ENCODE results near the gene TBL1X.
"Not testable (repeated sequence)": the region's sequence is repeated elsewhere in the genome, so short reads cannot be mapped to it uniquely, and the experiment has no call there.

Gene TBL1X

DNA sequence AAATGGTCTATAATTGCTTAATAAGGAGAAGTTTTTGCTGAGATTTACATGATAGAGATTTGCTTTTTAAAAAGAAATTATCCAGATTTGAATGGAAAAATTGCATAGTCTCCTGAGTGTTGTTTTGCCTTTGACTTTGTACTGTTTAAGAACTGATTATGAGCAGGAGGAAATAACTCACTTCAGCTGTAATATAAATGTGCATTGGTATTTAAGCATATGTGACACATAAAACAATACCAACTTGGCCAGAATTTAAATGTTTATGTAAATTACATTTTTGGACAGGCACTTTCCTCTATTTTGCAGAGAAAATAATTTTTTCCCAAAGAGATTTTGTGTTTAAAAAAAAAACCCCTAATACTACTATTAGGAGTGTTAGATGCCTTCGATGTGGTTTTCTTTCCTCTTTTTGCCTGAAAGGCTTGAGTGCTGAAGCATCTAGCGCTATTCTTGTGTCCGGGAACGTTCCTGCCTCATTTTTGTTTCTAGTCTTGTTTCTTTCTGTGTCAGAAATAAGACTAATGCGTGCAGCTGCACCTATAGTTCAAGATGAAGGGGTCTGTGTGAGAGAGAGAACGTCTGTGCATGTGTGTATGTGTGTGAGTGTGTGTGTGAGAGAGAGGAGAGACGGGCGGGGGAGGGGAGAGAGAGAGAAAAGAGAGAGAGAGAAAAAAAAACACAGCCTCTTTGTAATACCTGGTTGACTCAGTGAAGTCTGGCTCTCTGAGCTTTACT is 60.8 kb downstream of the TBL1X start:
- H3K27ac ChIP-seq (ENCODE audit: low read length), result no peak overlapping the region
- no peaks in the 10 kb centered on the region for H3K27me3 ChIP-seq (ENCODE audit: control insufficient read depth, insufficient read depth, low read length)
- H3K4me3 ChIP-seq (ENCODE audit: low read length), result no peak overlapping the region

GRCh38 chrX:9526965-9527364 is 62.1 kb downstream of the TBL1X start:
- H3K27ac ChIP-seq (ENCODE audit: low read length), result no peak overlapping the region
- no peak overlapping the region for H3K4me3 ChIP-seq (ENCODE audit: low read length)
- H3K36me3 ChIP-seq (ENCODE audit: control insufficient read depth, low read depth, low read length), result no peaks in the 10 kb centered on the region
- H3K27me3 ChIP-seq (ENCODE audit: control insufficient read depth, insufficient read depth, low read length), result no peaks in the 10 kb centered on the region
- H3K9me3 ChIP-seq (ENCODE audit: control insufficient read depth, low read depth, low read length), result no peaks in the 10 kb centered on the region
- H3K4me1 ChIP-seq (ENCODE audit: control insufficient read depth, low read depth, low read length), result peaks cover 41% of the 10 kb centered on the region
- no peak overlapping the region for H3K9ac ChIP-seq (ENCODE audit: low read length)

More for the DNA sequence above, 60.8 kb downstream of the TBL1X start:
- Histone ChIP-seq H3K9ac (ENCODE audit: low read length) (no peak overlapping the region), H3K9me3 (ENCODE audit: control insufficient read depth, low read depth, low read length) (no peaks in the 10 kb centered on the region), H3K4me1 (ENCODE audit: control insufficient read depth, low read depth, low read length) (peaks cover 45% of the 10 kb centered on the region), H3K36me3 (ENCODE audit: control insufficient read depth, low read depth, low read length) (no peaks in the 10 kb centered on the region)

GRCh38 chrX:9528498-9528897 is 63.6 kb downstream of the TBL1X start:
- H3K27me3 ChIP-seq (ENCODE audit: control insufficient read depth, insufficient read depth, low read length), result no peaks in the 10 kb centered on the region
- H3K27ac ChIP-seq (ENCODE audit: low read length), result no peak overlapping the region
- no peaks in the 10 kb centered on the region for H3K36me3 ChIP-seq (ENCODE audit: control insufficient read depth, low read depth, low read length)

GRCh38 chrX:9529223-9529622 is 64.4 kb downstream of the TBL1X start:
- Histone ChIP-seq H3K9me3 (ENCODE audit: control insufficient read depth, low read depth, low read length) (no peaks in the 10 kb centered on the region), H3K27ac (ENCODE audit: low read length) (no peak overlapping the region), H3K4me1 (ENCODE audit: control insufficient read depth, low read depth, low read length) (peaks cover 63% of the 10 kb centered on the region), H3K9ac (ENCODE audit: low read length) (no peak overlapping the region), H3K4me3 (ENCODE audit: low read length) (no peak overlapping the region), H3K27me3 (ENCODE audit: control insufficient read depth, insufficient read depth, low read length) (no peaks in the 10 kb centered on the region), H3K36me3 (ENCODE audit: control insufficient read depth, low read depth, low read length) (no peaks in the 10 kb centered on the region)

More at GRCh38 chrX:9528498-9528897, 63.6 kb downstream of the TBL1X start:
- H3K9me3 ChIP-seq (ENCODE audit: control insufficient read depth, low read depth, low read length), result no peaks in the 10 kb centered on the region
- no peak overlapping the region for H3K9ac ChIP-seq (ENCODE audit: low read length)
- H3K4me3 ChIP-seq (ENCODE audit: low read length), result no peak overlapping the region
- peaks cover 56% of the 10 kb centered on the region for H3K4me1 ChIP-seq (ENCODE audit: control insufficient read depth, low read depth, low read length)

DNA sequence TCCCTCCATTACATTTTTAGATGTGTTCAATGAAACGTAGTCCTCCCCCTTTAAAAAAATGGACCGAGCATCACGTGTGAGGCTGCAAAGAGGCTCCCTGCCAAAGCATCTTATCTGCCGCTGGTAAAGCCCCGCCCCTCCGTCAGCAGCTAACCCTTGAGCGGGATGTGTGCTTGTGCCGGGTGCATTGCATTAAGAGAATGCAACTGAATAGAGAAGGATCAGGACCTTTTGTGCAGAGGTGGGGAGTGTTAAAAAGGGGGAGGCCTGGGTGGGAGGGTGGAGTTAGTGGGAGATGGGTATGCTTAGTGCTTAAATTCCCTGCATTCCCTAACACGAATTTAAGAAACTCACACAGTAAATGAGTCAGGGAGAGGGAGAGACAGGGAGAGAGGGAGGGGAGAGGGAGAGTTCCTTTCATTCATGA is 66.0 kb downstream of the TBL1X start:
- no peaks in the 10 kb centered on the region for H3K36me3 ChIP-seq (ENCODE audit: control insufficient read depth, low read depth, low read length)
- H3K9ac ChIP-seq (ENCODE audit: low read length), result no peak overlapping the region
- H3K27me3 ChIP-seq (ENCODE audit: control insufficient read depth, insufficient read depth, low read length), result no peaks in the 10 kb centered on the region
- no peak overlapping the region for H3K4me3 ChIP-seq (ENCODE audit: low read length)
- H3K9me3 ChIP-seq (ENCODE audit: control insufficient read depth, low read depth, low read length), result no peaks in the 10 kb centered on the region
- no peak overlapping the region for H3K27ac ChIP-seq (ENCODE audit: low read length)
- H3K4me1 ChIP-seq (ENCODE audit: control insufficient read depth, low read depth, low read length), result peaks cover 73% of the 10 kb centered on the region

DNA sequence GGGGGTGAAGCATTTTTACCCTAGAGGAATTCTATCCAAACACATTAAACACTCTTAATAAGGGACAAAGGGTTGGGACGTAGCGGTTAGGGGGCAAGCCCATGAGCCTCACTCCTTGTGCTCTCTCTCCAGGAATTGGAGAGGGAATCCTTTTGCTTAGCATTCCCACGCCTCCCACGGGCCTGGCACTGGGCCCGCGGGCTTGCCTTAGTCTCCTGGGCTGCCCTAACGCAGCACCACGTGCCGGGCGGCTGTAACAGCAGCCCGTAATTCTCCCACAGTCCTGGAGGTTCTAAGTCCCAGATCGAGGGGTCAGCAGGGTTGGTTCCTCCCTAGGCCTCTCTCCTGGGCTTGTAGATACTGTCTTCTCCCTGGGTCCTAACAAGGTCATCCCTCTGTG is 67.5 kb downstream of the TBL1X start:
- H3K4me1 ChIP-seq (ENCODE audit: control insufficient read depth, low read depth, low read length), result peaks cover 58% of the 10 kb centered on the region
- H3K4me3 ChIP-seq (ENCODE audit: low read length), result no peak overlapping the region
- no peak overlapping the region for H3K27ac ChIP-seq (ENCODE audit: low read length)
- H3K36me3 ChIP-seq (ENCODE audit: control insufficient read depth, low read depth, low read length), result no peaks in the 10 kb centered on the region
- no peak overlapping the region for H3K9ac ChIP-seq (ENCODE audit: low read length)
- H3K27me3 ChIP-seq (ENCODE audit: control insufficient read depth, insufficient read depth, low read length), result no peaks in the 10 kb centered on the region
- H3K9me3 ChIP-seq (ENCODE audit: control insufficient read depth, low read depth, low read length), result no peaks in the 10 kb centered on the region

- Histone ChIP-seq H3K36me3 (ENCODE audit: control insufficient read depth, low read depth, low read length) (no peaks in the 10 kb centered on the region), H3K4me3 (ENCODE audit: low read length) (no peak overlapping the region), H3K27ac (ENCODE audit: low read length) (no peak overlapping the region), H3K4me1 (ENCODE audit: control insufficient read depth, low read depth, low read length) (peaks cover 54% of the 10 kb centered on the region), H3K9ac (ENCODE audit: low read length) (no peak overlapping the region), H3K27me3 (ENCODE audit: control insufficient read depth, insufficient read depth, low read length) (no peaks in the 10 kb centered on the region), H3K9me3 (ENCODE audit: control insufficient read depth, low read depth, low read length) (no peaks in the 10 kb centered on the region)
Measured at GRCh38 chrX:9533611-9534010, 68.8 kb downstream of the TBL1X start.

GRCh38 chrX:9534686-9535085 is 69.8 kb downstream of the TBL1X start:
- Histone ChIP-seq H3K36me3 (ENCODE audit: control insufficient read depth, low read depth, low read length) (no peaks in the 10 kb centered on the region), H3K9me3 (ENCODE audit: control insufficient read depth, low read depth, low read length) (no peaks in the 10 kb centered on the region), H3K9ac (ENCODE audit: low read length) (no peak overlapping the region), H3K4me1 (ENCODE audit: control insufficient read depth, low read depth, low read length) (peaks cover 46% of the 10 kb centered on the region), H3K27me3 (ENCODE audit: control insufficient read depth, insufficient read depth, low read length) (no peaks in the 10 kb centered on the region), H3K4me3 (ENCODE audit: low read length) (no peak overlapping the region), H3K27ac (ENCODE audit: low read length) (no peak overlapping the region)

DNA sequence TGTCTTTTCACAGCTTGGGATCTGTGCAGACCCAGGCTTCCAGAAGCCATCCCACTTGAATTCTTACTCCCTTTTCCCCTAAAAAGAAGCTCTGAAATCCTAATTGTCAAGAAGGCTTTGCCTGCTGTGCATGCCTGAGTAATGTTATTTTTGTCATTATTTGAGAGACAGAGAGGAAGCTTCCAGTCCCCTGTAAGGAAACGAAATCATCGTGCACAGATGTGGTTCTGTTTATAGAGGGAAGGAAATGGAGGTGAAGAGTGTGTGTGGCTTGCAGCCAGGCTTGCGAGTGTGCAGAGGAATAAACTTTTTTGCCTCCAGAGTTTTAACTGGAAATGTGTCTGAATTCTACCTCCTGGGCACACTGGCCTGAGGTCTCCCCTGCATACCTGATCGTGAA is 70.2 kb downstream of the TBL1X start:
- Histone ChIP-seq H3K4me1 (ENCODE audit: control insufficient read depth, low read depth, low read length) (peaks cover 46% of the 10 kb centered on the region), H3K4me3 (ENCODE audit: low read length) (peak overlapping the region; percentile 8), H3K9ac (ENCODE audit: low read length) (no peak overlapping the region), H3K27ac (ENCODE audit: low read length) (no peak overlapping the region), H3K9me3 (ENCODE audit: control insufficient read depth, low read depth, low read length) (no peaks in the 10 kb centered on the region), H3K36me3 (ENCODE audit: control insufficient read depth, low read depth, low read length) (no peaks in the 10 kb centered on the region), H3K27me3 (ENCODE audit: control insufficient read depth, insufficient read depth, low read length) (no peaks in the 10 kb centered on the region)

DNA sequence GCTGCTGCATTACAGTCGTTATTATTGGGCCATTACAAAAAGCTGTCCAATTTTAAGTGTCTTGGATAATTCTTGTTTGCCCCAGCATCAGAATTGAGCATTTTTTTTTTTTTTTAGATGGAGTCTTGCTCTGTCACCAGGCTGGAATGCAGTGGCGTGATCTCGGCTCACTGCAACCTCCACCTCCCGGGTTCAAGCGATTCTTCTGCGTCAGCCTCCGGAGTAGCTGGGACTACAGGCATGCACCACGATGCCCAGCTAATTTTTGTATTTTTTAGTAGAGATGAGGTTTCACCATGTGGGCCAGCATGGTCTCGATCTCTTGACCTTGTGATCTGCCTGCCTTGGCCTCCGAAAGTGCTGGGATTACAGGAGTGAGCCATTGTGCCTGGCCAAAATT is 71.3 kb downstream of the TBL1X start:
- not testable (repeated sequence) for H3K4me3 ChIP-seq (ENCODE audit: low read length); H3K36me3 ChIP-seq (ENCODE audit: control insufficient read depth, low read depth, low read length); H3K27ac ChIP-seq (ENCODE audit: low read length); H3K27me3 ChIP-seq (ENCODE audit: control insufficient read depth, insufficient read depth, low read length); H3K9me3 ChIP-seq (ENCODE audit: control insufficient read depth, low read depth, low read length); H3K9ac ChIP-seq (ENCODE audit: low read length)
- peaks cover 40% of the 10 kb centered on the region for H3K4me1 ChIP-seq (ENCODE audit: control insufficient read depth, low read depth, low read length)

- Histone ChIP-seq H3K27ac (ENCODE audit: low read length) (no peak overlapping the region), H3K4me1 (ENCODE audit: control insufficient read depth, low read depth, low read length) (peaks cover 31% of the 10 kb centered on the region), H3K27me3 (ENCODE audit: control insufficient read depth, insufficient read depth, low read length) (no peaks in the 10 kb centered on the region), H3K36me3 (ENCODE audit: control insufficient read depth, low read depth, low read length) (no peaks in the 10 kb centered on the region), H3K9me3 (ENCODE audit: control insufficient read depth, low read depth, low read length) (no peaks in the 10 kb centered on the region), H3K9ac (ENCODE audit: low read length) (no peak overlapping the region), H3K4me3 (ENCODE audit: low read length) (no peak overlapping the region)
Measured at GRCh38 chrX:9537781-9538180, 72.9 kb downstream of the TBL1X start.

DNA sequence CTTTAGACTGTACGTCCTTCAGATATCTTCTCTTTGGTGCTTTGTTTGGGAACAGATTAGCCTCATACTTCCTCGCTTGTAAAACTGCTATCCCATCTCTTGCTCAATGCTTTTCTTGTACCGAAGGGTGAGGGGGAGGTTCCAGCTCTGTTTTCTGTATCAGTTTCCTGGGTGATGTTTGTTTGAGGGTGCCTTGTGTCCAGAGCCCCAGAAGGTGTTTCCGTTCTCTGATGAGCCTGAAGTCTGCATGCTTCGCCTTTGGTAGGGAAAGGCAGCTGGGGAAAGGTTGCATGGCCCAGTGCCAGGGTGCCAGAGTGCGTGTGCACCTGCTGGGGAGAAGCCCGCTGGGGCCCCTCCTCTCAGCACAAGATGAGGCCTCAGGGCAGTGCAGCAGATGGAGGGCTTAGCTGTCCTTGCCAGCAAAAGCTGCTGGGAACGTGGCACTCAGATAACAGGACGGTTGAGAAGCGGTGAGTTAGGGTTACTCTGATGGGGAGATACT is 73.7 kb downstream of the TBL1X start:
- Histone ChIP-seq H3K36me3 (ENCODE audit: control insufficient read depth, low read depth, low read length) (no peaks in the 10 kb centered on the region), H3K4me1 (ENCODE audit: control insufficient read depth, low read depth, low read length) (peaks cover 23% of the 10 kb centered on the region), H3K9ac (ENCODE audit: low read length) (no peak overlapping the region), H3K27me3 (ENCODE audit: control insufficient read depth, insufficient read depth, low read length) (no peaks in the 10 kb centered on the region), H3K27ac (ENCODE audit: low read length) (no peak overlapping the region), H3K4me3 (ENCODE audit: low read length) (no peak overlapping the region), H3K9me3 (ENCODE audit: control insufficient read depth, low read depth, low read length) (no peaks in the 10 kb centered on the region)
